Natural killer cell (primary cell): Measurements from ENCODE around the gene JMJD1C. TPM values are rescaled to one million over a fixed set of nuclear protein-coding genes. Genes with fewer than 3 reads are reported as not detected.

ENCODE experiments used
- ATAC-seq, 3 donors: fragments of 150-1000 bp in 2 of 3; fragments of 200-7000 bp in 1 of 3; cut with Tn5 transposase; 1 replicate in 1 of 3; 2 replicates in 2 of 3; pipeline ENCODE4 v1.10.0; 2021; ENCODE audit warnings: mild to moderate bottlenecking in 2 of 3, moderate library complexity in 2 of 3
- DNase-seq, 2 donors: peaks; one replicate each; pipeline versions ENCODE4 v3.0.0 to v3.0.0-alpha.2; 2013 to 2021; ENCODE audit warnings: mixed read lengths in 1 of 2
- H3K27ac ChIP-seq: one replicate; pipeline ENCODE4 v1.5.1; 2013; ENCODE audit warnings: mild to moderate bottlenecking, low read length
- H3K27me3 ChIP-seq: one replicate; pipeline ENCODE4 v1.6.1; 2013; ENCODE audit warnings: low read length; ENCODE audit not compliant: control insufficient read depth, insufficient read depth
- H3K36me3 ChIP-seq: one replicate; pipeline ENCODE4 v1.6.1; 2013; ENCODE audit warnings: low read length; ENCODE audit not compliant: control insufficient read depth, insufficient read depth
- H3K4me1 ChIP-seq: one replicate; pipeline ENCODE4 v1.6.1; 2013; ENCODE audit warnings: low read length; ENCODE audit not compliant: control insufficient read depth, insufficient read depth
- H3K4me3 ChIP-seq: one replicate; pipeline ENCODE4 v1.5.1; 2013; ENCODE audit warnings: low read length
- H3K9me3 ChIP-seq: one replicate; pipeline ENCODE4 v1.6.1; 2013; ENCODE audit warnings: low read length; ENCODE audit not compliant: control insufficient read depth, insufficient read depth
- H3K27ac Mint-ChIP-seq, 2 donors: one replicate each; pipeline ENCODE4 v1.8.0; 2022; ENCODE audit warnings: mild to moderate bottlenecking in 2 of 2, mixed read lengths in 2 of 2, moderate library complexity in 1 of 2
- H3K27me3 Mint-ChIP-seq, 2 donors: one replicate each; pipeline ENCODE4 v1.8.0; 2022; ENCODE audit warnings: low read depth in 2 of 2, mixed read lengths in 2 of 2
- H3K36me3 Mint-ChIP-seq: one replicate; pipeline ENCODE4 v1.8.0; 2022; ENCODE audit warnings: mixed read lengths
- H3K4me1 Mint-ChIP-seq, 2 donors: one replicate each; pipeline ENCODE4 v1.8.0; 2022; ENCODE audit warnings: mixed read lengths in 2 of 2
- H3K4me3 Mint-ChIP-seq: one replicate; pipeline ENCODE4 v1.8.0; 2022; ENCODE audit warnings: mild to moderate bottlenecking, moderate library complexity, mixed read lengths
- H3K9me3 Mint-ChIP-seq, 2 donors: one replicate each; pipeline ENCODE4 v1.8.0; 2022; ENCODE audit warnings: mixed read lengths in 2 of 2
- CTCF ChIP-seq: fragments of 200-600 bp; IDR thresholded peaks from one replicate; pipeline ENCODE4 v1.8.0; 2022; ENCODE audit warnings: antibody characterized with exemption
- WGBS: methylation state at CpG from one replicate; pipeline ENCODE4 v1.1.7; 2013; ENCODE audit warnings: missing lambda C conversion rate; ENCODE audit not compliant: insufficient coverage; 5-methylcytosine and 5-hydroxymethylcytosine counted together
- intact Hi-C: fragments of 100-400 bp; cut with micrococcal nuclease; formaldehyde crosslinking; loops from one replicate; pipeline ENCODE4 v1.14.2; 2022
- total RNA-seq, 4 donors: library from RNA; stranded (reverse); fragments of 120-200 nt in 1 of 4; gene quantifications; one replicate each; pipeline versions ENCODE4 v1.2.3 to v1.2.4, GENCODE V29; 2013 to 2022

Gene JMJD1C
- total RNA-seq, 3 donors from 2014 or later (not counting 1 experiment from before 2014, with no cell fraction given) = 125 to 208 (median 156) TPM

DNA sequence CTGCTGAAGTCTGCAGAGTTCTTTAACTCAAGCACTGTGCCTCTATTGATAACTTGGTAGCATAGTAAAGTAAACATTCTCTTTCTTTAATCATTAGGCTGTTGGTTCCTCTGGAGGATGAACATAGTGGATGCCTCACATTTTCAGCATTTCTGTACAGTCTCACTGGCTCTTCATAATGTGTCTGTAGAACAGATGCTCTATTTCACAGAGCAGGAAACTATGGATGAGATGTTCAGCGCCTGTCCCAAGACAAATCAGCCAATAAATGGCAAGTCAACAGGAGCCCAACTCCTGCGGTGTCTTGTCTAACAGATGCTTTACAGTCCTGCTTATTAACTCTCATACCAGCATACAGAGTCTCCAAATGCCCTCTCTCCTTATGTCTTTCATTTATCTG lies 296.2 kb downstream of the JMJD1C start:
- ATAC-seq (no peak), DNase-seq (no peak)
- no peak for TF ChIP-seq CTCF
- H3K27me3 ChIP-seq = no peaks in the 10 kb centered on the region
- peaks cover 17% of the 10 kb centered on the region for H3K36me3 Mint-ChIP-seq
- H3K27ac ChIP-seq = no peak overlapping the region
- no peaks in the 10 kb centered on the region for H3K9me3 ChIP-seq
- peaks cover 19 to 22% of the 10 kb centered on the region in 2 donors for H3K4me1 Mint-ChIP-seq
- H3K4me1 ChIP-seq = peaks cover 3% of the 10 kb centered on the region
- intact Hi-C loops = no loop called here
- no peak overlapping the region for H3K4me3 ChIP-seq
- no peak overlapping the region for H3K27ac Mint-ChIP-seq
- H3K4me3 Mint-ChIP-seq = no peak overlapping the region
- peaks cover 41% of the 10 kb centered on the region for H3K36me3 ChIP-seq
- 95% methylated on average over 2 of the region's 2 CpGs for WGBS
- H3K27me3 Mint-ChIP-seq = no peaks in the 10 kb centered on the region
- H3K9me3 Mint-ChIP-seq = no peaks in the 10 kb centered on the region

GRCh38 chr10:63168821-63169462 lies 296.8 kb downstream of the JMJD1C start:
- DNase-seq = no peak
- Mint-ChIP-seq H3K4me3 (no peak overlapping the region), H3K36me3 (peaks cover 17% of the 10 kb centered on the region), H3K27ac (peak overlapping the region in 1 of 2 donors; percentile 27), H3K27me3 (no peaks in the 10 kb centered on the region), H3K4me1 (peaks cover 12 to 18% of the 10 kb centered on the region in 2 donors), H3K9me3 (no peaks in the 10 kb centered on the region)
- peaks cover 42% of the 10 kb centered on the region for H3K36me3 ChIP-seq
- TF ChIP-seq CTCF = no peak
- H3K27ac ChIP-seq = no peak overlapping the region
- no peak for ATAC-seq
- WGBS = 84% methylated on average over 2 of the region's 2 CpGs
- H3K27me3 ChIP-seq = no peaks in the 10 kb centered on the region
- peaks cover 3% of the 10 kb centered on the region for H3K4me1 ChIP-seq
- no peak overlapping the region for H3K4me3 ChIP-seq
- intact Hi-C loops = no loop called here
- no peaks in the 10 kb centered on the region for H3K9me3 ChIP-seq

- peak; percentile 78 for TF ChIP-seq CTCF
- intact Hi-C loops = loop anchor here (1.0 kb wide), 2 partner anchors 463 to 554 kb away; no protein-coding TSS in a partner anchor
- Histone ChIP-seq H3K9me3 (no peaks in the 10 kb centered on the region), H3K36me3 (peaks cover 34% of the 10 kb centered on the region), H3K4me3 (no peak overlapping the region), H3K27me3 (no peaks in the 10 kb centered on the region), H3K27ac (no peak overlapping the region), H3K4me1 (no peaks in the 10 kb centered on the region)
- Mint-ChIP-seq H3K27ac (no peak overlapping the region), H3K4me1 (peaks cover 6 to 7% of the 10 kb centered on the region in 2 donors), H3K9me3 (no peaks in the 10 kb centered on the region), H3K36me3 (peaks cover 8% of the 10 kb centered on the region), H3K27me3 (no peaks in the 10 kb centered on the region), H3K4me3 (no peak overlapping the region)
- peak in 1 of 2 donors; percentile 81 for DNase-seq
- 32% methylated on average over 3 of the region's 3 CpGs for WGBS
- ATAC-seq = peak; percentile 64 to 93 (median 77)
These were observed 299.0 kb downstream of the JMJD1C start for GRCh38 chr10:63166742-63167258.
